CD14-positive monocyte (primary cell): ENCODE data around the gene WWC1. TPM values are rescaled to one million over a fixed set of nuclear protein-coding genes. Genes with fewer than 3 reads are reported as not detected.

Source experiments
- DNase-seq, 3 donors: peaks; one replicate each; pipeline ENCODE4 v3.0.0-alpha.2; 2011 to 2022
- H2AFZ ChIP-seq: 2 replicates; pipeline ENCODE4 v1.6.0; 2012; ENCODE audit warnings: mild to moderate bottlenecking, low read depth, low read length, inconsistent platforms; ENCODE audit not compliant: insufficient read depth, poor library complexity, severe bottlenecking
- H3K27ac ChIP-seq, 2 donors: 1 replicate in 1 of 2; 2 replicates in 1 of 2; pipeline ENCODE4 v1.5.1; 2012 to 2013; ENCODE audit warnings: low read length in 2 of 2, control low read depth in 1 of 2, inconsistent platforms in 1 of 2, low read depth in 1 of 2, mild to moderate bottlenecking in 1 of 2
- H3K27me3 ChIP-seq, 2 donors: one replicate each; pipeline versions ENCODE4 v1.6.0 to v1.6.1; 2011 to 2013; ENCODE audit warnings: low read length in 2 of 2; ENCODE audit not compliant: control insufficient read depth in 2 of 2, insufficient read depth in 2 of 2
- H3K36me3 ChIP-seq, 2 donors: replicated peaks in 1 of 2; 1 replicate in 1 of 2; 2 replicates in 1 of 2; pipeline versions ENCODE4 v1.5.1 to v1.6.1; 2012 to 2013; ENCODE audit warnings: low read length in 2 of 2, control low read depth in 1 of 2, inconsistent platforms in 1 of 2, mild to moderate bottlenecking in 1 of 2; ENCODE audit not compliant: insufficient read depth in 2 of 2, control insufficient read depth in 1 of 2
- H3K4me1 ChIP-seq, 2 donors: 1 replicate in 1 of 2; 2 replicates in 1 of 2; pipeline versions ENCODE4 v1.5.1 to v1.6.1; 2012 to 2013; ENCODE audit warnings: low read length in 2 of 2, control low read depth in 1 of 2, inconsistent platforms in 1 of 2, mild to moderate bottlenecking in 1 of 2, moderate library complexity in 1 of 2; ENCODE audit not compliant: insufficient read depth in 2 of 2, control insufficient read depth in 1 of 2
- H3K4me2 ChIP-seq: replicated peaks from 2 replicates; pipeline ENCODE3; 2012; ENCODE audit warnings: low read length, moderate library complexity, mild to moderate bottlenecking; ENCODE audit not compliant: poor library complexity, severe bottlenecking; ENCODE audit errors: extremely low read depth
- H3K4me3 ChIP-seq, 3 experiments: fragments of 200-600 bp in 1 of 3; sonication (generic) in 1 of 3; replicated peaks in 1 of 3; 1 replicate in 2 of 3; 2 replicates in 1 of 3; pipeline ENCODE4 v1.5.1; 2011 to 2013; ENCODE audit warnings: low read length in 3 of 3, mild to moderate bottlenecking in 3 of 3, control low read depth in 2 of 3, low read depth in 2 of 3, inconsistent platforms in 1 of 3, moderate library complexity in 1 of 3
- H3K79me2 ChIP-seq: 2 replicates; pipeline ENCODE4 v1.6.0; 2012; ENCODE audit warnings: mild to moderate bottlenecking, control low read depth, inconsistent platforms, low read length, moderate library complexity; ENCODE audit not compliant: insufficient read depth
- H3K9ac ChIP-seq: 2 replicates; pipeline ENCODE4 v1.6.0; 2017; ENCODE audit warnings: low read length, mild to moderate bottlenecking; ENCODE audit not compliant: insufficient read depth, poor library complexity, severe bottlenecking
- H3K9me3 ChIP-seq, 2 donors: replicated peaks in 1 of 2; 1 replicate in 1 of 2; 2 replicates in 1 of 2; pipeline versions ENCODE4 v1.5.1 to v1.6.1; 2012 to 2013; ENCODE audit warnings: low read length in 2 of 2, control low read depth in 1 of 2; ENCODE audit not compliant: control insufficient read depth in 1 of 2, insufficient read depth in 1 of 2
- H4K20me1 ChIP-seq: 2 replicates; pipeline ENCODE4 v1.6.0; 2012; ENCODE audit warnings: mild to moderate bottlenecking, low read length, control low read depth, moderate library complexity; ENCODE audit not compliant: insufficient read depth
- H3K27ac Mint-ChIP-seq, 7 donors: one replicate each; pipeline ENCODE4 v1.8.0; 2020; ENCODE audit warnings: mild to moderate bottlenecking in 7 of 7, mixed read lengths in 7 of 7, moderate library complexity in 6 of 7, inconsistent platforms in 2 of 7
- H3K27me3 Mint-ChIP-seq, 3 donors: one replicate each; pipeline ENCODE4 v1.8.0; 2021 to 2022; ENCODE audit warnings: low read depth in 3 of 3, mild to moderate bottlenecking in 3 of 3, mixed read lengths in 3 of 3, moderate library complexity in 3 of 3, inconsistent platforms in 1 of 3
- H3K36me3 Mint-ChIP-seq, 2 donors: one replicate each; pipeline ENCODE4 v1.8.0; 2020; ENCODE audit warnings: mixed read lengths in 2 of 2, inconsistent platforms in 1 of 2, mild to moderate bottlenecking in 1 of 2
- H3K4me1 Mint-ChIP-seq: one replicate; pipeline ENCODE4 v1.8.0; 2020; ENCODE audit warnings: mild to moderate bottlenecking, mixed read lengths
- H3K4me3 Mint-ChIP-seq, 2 donors: one replicate each; pipeline ENCODE4 v1.8.0; 2020; ENCODE audit warnings: mild to moderate bottlenecking in 2 of 2, mixed read lengths in 2 of 2, moderate library complexity in 1 of 2
- H3K9me3 Mint-ChIP-seq, 7 donors: one replicate each; pipeline ENCODE4 v1.8.0; 2020 to 2022; ENCODE audit warnings: mixed read lengths in 7 of 7, mild to moderate bottlenecking in 6 of 7, moderate library complexity in 6 of 7, inconsistent platforms in 2 of 7
- CTCF ChIP-seq: fragments of 200-600 bp; IDR thresholded peaks from one replicate; pipeline ENCODE4 v1.8.0; 2022; ENCODE audit warnings: antibody characterized with exemption, mild to moderate bottlenecking
- WGBS: methylation state at CpG from one replicate; pipeline ENCODE4 v1.1.5; 2013; ENCODE audit warnings: missing lambda C conversion rate; ENCODE audit not compliant: insufficient coverage; 5-methylcytosine and 5-hydroxymethylcytosine counted together
- intact Hi-C, 2 donors: fragments of 100-400 bp; cut with micrococcal nuclease; formaldehyde crosslinking; loops; one replicate each; pipeline versions ENCODE4 v1.15.0 to v1.15.1; 2023
- polyA plus RNA-seq, 3 donors: library from polyadenylated mRNA; depleted of rRNA in 1 of 3; unstranded in 2 of 3; stranded (reverse) in 1 of 3; fragments of 300-500 nt in 2 of 3; fragments of >200 nt in 1 of 3; fragmentation: Illumina TruSeq in 2 of 3; gene quantifications; 1 replicate in 2 of 3; 2 replicates in 1 of 3; pipeline ENCODE4 v1.2.3, GENCODE V29; 2012 to 2021

The WWC1 gene
- polyA plus RNA-seq, 3 donors, result not detected

- intact Hi-C loops, result no loop called here
- no peaks in the 10 kb centered on the region for H3K36me3 Mint-ChIP-seq
- no CpG with 5 or more reads among the region's 1 CpG for WGBS
These were observed 182.9 kb downstream of the WWC1 start for GRCh38 chr5:168474319-168474718.

GRCh38 chr5:168477060-168477459 lies 185.6 kb downstream of the WWC1 start:
- Histone ChIP-seq H3K79me2 (no peaks in the 10 kb centered on the region), H3K9ac (no peak overlapping the region), H2AFZ (no peak overlapping the region), H3K4me2 (no peak overlapping the region), H3K36me3 (no peaks in the 10 kb centered on the region), H3K4me1 (no peaks in the 10 kb centered on the region), H3K27ac (no peak overlapping the region), H4K20me1 (no peaks in the 10 kb centered on the region), H3K4me3 (no peak overlapping the region), H3K9me3 (no peaks in the 10 kb centered on the region), H3K27me3 (no peaks in the 10 kb centered on the region)
- TF ChIP-seq CTCF, result no peak
- no peak overlapping the region for H3K27ac Mint-ChIP-seq
- H3K4me1 Mint-ChIP-seq, result no peaks in the 10 kb centered on the region
- H3K27me3 Mint-ChIP-seq, result peaks cover 2 to 6% (median 2%) of the 10 kb centered on the region in 3 donors
- H3K9me3 Mint-ChIP-seq, result peaks cover 0 to 3% (median 0%) of the 10 kb centered on the region in 7 donors
- DNase-seq, result no peak
- no peak overlapping the region for H3K4me3 Mint-ChIP-seq
- 66% methylated on average over 6 of the region's 7 CpGs for WGBS
- H3K36me3 Mint-ChIP-seq, result no peaks in the 10 kb centered on the region
- intact Hi-C loops, result no loop called here

More at GRCh38 chr5:168474319-168474718, 182.9 kb downstream of the WWC1 start:
- H3K9ac ChIP-seq, result no peak overlapping the region
- Mint-ChIP-seq H3K4me3 (no peak overlapping the region), H3K27ac (no peak overlapping the region), H3K27me3 (peaks cover 0 to 3% (median 1%) of the 10 kb centered on the region in 3 donors), H3K4me1 (no peaks in the 10 kb centered on the region), H3K9me3 (peaks cover 0 to 3% (median 0%) of the 10 kb centered on the region in 7 donors)
- no peak for TF ChIP-seq CTCF
- H3K4me2 ChIP-seq, result no peak overlapping the region
- H4K20me1 ChIP-seq, result no peaks in the 10 kb centered on the region
- no peaks in the 10 kb centered on the region for H3K27me3 ChIP-seq
- H3K36me3 ChIP-seq, result no peaks in the 10 kb centered on the region
- H3K4me3 ChIP-seq, result no peak overlapping the region
- H2AFZ ChIP-seq, result no peak overlapping the region
- no peaks in the 10 kb centered on the region for H3K79me2 ChIP-seq
- no peak for DNase-seq
- H3K27ac ChIP-seq, result no peak overlapping the region
- H3K4me1 ChIP-seq, result no peaks in the 10 kb centered on the region
- H3K9me3 ChIP-seq, result no peaks in the 10 kb centered on the region
